PFSK-1 (cell line): ENCODE data around the gene KLF18.

Experiments
- FOXP2 ChIP-seq: optimal IDR thresholded peaks from 2 replicates; pipeline ENCODE3; 2011; ENCODE audit warnings: borderline replicate concordance, control low read depth, inconsistent platforms; ENCODE audit not compliant: insufficient read depth; ENCODE audit errors: extremely low read length, extremely low read depth
- POLR2AphosphoS5 ChIP-seq: IDR thresholded peaks from 2 replicates; pipeline ENCODE4 v1.6.1; 2012; ENCODE audit warnings: low read depth, mild to moderate bottlenecking, control low read depth, low read length, moderate library complexity
- SIN3A ChIP-seq: IDR thresholded peaks from 2 replicates; pipeline ENCODE4 v1.6.1; 2012; ENCODE audit warnings: mild to moderate bottlenecking, low read length, moderate library complexity, borderline replicate concordance; ENCODE audit not compliant: insufficient read depth
- TAF1 ChIP-seq: IDR thresholded peaks from 2 replicates; pipeline ENCODE4 v1.6.1; 2012; ENCODE audit warnings: low read length, control low read depth, borderline replicate concordance; ENCODE audit not compliant: insufficient read depth
- TF ChIP-seq, protein P1 (sequence below), 2 experiments: IDR thresholded peaks; 2 replicates each; pipeline versions ENCODE4 v1.6.1 to v1.8.0; 2011 to 2012; ENCODE audit warnings: low read depth in 2 of 2, low read length in 2 of 2, control low read depth in 1 of 2, inconsistent platforms in 1 of 2, mild to moderate bottlenecking in 1 of 2, moderate library complexity in 1 of 2; ENCODE audit not compliant: insufficient read depth in 1 of 2

Gene KLF18

DNA sequence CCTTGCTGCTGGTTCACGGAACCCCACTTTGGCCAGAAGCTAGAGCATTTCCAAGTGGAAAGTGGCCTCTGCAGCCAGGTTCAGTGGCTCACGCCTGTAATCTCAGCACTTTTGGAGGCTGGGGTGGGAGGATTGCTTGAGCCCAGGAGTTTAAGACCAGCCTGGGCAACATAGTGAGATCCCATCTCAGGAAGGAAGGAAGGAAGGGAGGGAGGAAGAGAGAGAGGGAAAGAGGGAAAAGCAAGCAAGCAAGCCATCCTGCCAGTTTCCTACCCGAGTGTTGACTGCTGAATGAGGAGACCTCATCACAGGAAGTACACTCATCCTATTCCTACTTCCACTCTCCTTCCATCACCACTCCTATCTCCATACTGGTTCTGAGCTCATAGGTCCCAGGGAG is 35.6 kb downstream of the KLF18 start:
- TF ChIP-seq, protein P1, sequence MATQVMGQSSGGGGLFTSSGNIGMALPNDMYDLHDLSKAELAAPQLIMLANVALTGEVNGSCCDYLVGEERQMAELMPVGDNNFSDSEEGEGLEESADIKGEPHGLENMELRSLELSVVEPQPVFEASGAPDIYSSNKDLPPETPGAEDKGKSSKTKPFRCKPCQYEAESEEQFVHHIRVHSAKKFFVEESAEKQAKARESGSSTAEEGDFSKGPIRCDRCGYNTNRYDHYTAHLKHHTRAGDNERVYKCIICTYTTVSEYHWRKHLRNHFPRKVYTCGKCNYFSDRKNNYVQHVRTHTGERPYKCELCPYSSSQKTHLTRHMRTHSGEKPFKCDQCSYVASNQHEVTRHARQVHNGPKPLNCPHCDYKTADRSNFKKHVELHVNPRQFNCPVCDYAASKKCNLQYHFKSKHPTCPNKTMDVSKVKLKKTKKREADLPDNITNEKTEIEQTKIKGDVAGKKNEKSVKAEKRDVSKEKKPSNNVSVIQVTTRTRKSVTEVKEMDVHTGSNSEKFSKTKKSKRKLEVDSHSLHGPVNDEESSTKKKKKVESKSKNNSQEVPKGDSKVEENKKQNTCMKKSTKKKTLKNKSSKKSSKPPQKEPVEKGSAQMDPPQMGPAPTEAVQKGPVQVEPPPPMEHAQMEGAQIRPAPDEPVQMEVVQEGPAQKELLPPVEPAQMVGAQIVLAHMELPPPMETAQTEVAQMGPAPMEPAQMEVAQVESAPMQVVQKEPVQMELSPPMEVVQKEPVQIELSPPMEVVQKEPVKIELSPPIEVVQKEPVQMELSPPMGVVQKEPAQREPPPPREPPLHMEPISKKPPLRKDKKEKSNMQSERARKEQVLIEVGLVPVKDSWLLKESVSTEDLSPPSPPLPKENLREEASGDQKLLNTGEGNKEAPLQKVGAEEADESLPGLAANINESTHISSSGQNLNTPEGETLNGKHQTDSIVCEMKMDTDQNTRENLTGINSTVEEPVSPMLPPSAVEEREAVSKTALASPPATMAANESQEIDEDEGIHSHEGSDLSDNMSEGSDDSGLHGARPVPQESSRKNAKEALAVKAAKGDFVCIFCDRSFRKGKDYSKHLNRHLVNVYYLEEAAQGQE (IDR thresholded peaks at IDR 0.05; ENCODE audit: insufficient read depth in 1 of 2, low read depth in 2 of 2, low read length in 2 of 2) = no peak
- no peak for TF ChIP-seq POLR2AphosphoS5

DNA sequence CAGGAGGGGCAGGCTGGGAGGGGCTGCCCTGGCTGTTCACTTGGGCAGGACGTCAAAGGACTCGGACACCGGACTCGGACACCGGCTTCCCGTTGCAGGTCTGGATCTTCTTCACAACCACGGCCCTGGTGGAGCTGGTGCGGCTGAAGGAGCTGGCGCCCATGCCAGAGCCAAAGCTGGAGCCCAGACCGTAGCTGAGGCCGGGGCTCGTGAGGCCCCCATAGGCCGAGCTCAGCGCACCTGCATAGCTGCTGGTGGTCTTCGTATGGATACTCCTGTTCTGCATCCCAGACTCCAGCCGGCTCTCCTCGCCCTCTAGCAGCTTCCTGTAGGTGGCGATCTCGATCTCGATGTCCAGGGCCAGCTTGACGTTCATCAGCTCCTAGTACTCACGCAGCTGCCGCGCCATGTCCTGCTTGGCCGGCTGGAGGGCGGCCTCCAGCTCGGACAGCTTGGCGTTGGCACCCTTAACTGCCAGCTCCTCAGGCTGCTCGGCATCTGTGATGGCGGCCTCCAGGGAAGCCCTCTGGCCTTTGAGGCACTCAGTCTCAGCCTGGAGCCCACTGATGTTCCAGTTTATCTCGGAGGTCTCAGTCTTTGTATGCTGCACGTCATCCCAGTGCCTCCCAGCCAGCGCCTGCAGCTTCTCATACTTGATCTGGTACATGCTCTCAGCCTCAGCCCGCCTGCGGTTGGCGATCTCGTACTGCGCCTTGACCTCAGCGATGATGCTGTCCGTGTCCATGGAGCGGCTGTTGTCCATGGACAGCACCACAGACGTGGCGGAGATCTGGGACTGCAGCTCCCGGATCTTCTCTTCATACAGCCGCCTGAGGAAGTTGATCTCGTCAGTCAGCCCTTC is 37.9 kb downstream of the KLF18 start:
- TF ChIP-seq FOXP2 = no peak
- no peak for TF ChIP-seq POLR2AphosphoS5
- no peak for TF ChIP-seq TAF1
- TF ChIP-seq, protein P1 (IDR thresholded peaks at IDR 0.05; ENCODE audit: insufficient read depth in 1 of 2, low read depth in 2 of 2, low read length in 2 of 2) = no peak
- no peak for TF ChIP-seq SIN3A

DNA sequence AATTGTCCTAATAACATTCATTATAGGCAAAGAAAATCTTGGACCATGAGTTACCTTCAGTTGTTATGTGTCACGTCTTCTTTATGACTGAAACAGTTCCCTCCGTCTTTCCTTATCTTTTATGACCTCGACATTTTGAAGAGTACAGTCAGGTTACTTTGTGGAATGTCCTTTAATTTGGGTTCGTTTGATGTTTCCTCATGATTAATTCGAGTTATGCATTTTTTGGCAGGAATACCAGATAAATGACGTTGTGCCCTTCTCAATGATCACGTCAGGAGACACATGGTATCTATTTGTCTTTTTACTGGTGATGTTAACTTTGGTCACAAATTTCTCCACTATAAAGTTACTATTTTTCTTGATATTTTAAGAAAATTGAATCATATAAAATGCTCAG is 40.1 kb downstream of the KLF18 start:
- TF ChIP-seq SIN3A = no peak
- TF ChIP-seq, protein P1 (IDR thresholded peaks at IDR 0.05; ENCODE audit: insufficient read depth in 1 of 2, low read depth in 2 of 2, low read length in 2 of 2) = no peak
- TF ChIP-seq TAF1 = no peak
- TF ChIP-seq POLR2AphosphoS5 = no peak
- no peak for TF ChIP-seq FOXP2

DNA sequence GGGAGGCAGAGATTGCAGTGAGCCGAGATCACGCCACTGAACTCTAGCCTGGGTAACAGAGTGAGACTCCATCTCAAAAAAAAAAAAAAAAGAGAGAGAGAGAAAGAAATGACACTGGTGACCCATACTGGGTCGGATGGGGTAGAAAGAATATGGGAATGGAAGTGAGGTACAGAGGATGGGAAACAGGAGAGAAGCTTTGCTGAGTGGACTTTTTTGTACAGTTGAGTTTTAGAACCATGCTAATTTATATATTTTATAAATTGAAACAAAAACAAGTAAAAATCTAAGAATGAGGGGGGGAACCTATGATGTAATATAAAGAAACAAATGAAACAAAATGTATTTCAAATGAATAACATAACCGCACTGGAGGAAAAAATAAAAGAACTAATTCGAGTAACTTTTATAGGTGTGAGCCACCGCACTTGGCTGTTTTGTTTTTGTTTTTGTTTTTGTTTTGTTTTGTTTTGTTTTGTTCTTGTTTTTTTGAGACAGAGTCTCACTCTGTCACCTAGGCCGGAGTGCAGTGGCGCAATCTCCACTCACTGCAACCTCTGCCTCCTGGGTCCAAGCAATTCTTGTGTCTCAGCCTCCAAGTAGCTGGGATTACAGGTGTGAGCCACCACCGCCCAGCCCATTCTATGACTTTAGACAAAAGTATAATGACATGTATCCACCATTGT is 41.1 kb downstream of the KLF18 start:
- TF ChIP-seq SIN3A (no peak), FOXP2 (no peak), TAF1 (no peak), POLR2AphosphoS5 (no peak)
- TF ChIP-seq, protein P1 (IDR thresholded peaks at IDR 0.05; ENCODE audit: insufficient read depth in 1 of 2, low read depth in 2 of 2, low read length in 2 of 2) = no peak
